ENCODE results near the gene SLC25A17.

The SLC25A17 gene

DNA sequence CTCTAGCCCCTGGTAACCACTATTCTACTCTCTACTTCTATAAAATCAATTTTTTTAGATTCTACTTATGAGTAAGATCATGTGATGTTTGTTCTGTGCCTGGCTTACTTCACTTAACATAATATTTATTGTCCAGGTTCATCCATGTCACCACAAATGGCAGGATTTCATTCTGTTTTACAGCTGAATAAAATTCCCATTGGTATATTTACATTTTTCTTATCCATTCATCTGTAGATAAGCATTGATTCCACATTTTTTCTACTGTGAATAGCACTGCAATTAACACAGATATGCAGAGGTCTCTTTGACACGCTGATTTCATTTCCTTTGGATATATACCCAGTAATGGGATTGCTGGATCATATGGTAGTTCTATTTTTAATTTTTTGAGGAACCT, 15.8 kb downstream of the SLC25A17 start:
- TF ChIP-seq, protein P1, sequence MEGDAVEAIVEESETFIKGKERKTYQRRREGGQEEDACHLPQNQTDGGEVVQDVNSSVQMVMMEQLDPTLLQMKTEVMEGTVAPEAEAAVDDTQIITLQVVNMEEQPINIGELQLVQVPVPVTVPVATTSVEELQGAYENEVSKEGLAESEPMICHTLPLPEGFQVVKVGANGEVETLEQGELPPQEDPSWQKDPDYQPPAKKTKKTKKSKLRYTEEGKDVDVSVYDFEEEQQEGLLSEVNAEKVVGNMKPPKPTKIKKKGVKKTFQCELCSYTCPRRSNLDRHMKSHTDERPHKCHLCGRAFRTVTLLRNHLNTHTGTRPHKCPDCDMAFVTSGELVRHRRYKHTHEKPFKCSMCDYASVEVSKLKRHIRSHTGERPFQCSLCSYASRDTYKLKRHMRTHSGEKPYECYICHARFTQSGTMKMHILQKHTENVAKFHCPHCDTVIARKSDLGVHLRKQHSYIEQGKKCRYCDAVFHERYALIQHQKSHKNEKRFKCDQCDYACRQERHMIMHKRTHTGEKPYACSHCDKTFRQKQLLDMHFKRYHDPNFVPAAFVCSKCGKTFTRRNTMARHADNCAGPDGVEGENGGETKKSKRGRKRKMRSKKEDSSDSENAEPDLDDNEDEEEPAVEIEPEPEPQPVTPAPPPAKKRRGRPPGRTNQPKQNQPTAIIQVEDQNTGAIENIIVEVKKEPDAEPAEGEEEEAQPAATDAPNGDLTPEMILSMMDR (IDR thresholded peaks at IDR 0.05), result no peak

GRCh38 chr22:40799008-40799407, 20.1 kb downstream of the SLC25A17 start:
- no peaks in the 10 kb centered on the region for H3K27me3 ChIP-seq
- peaks cover 4% of the 10 kb centered on the region for H3K36me3 ChIP-seq
- H3K4me3 ChIP-seq (ENCODE audit: low read depth in 1 of 2, low read length in 1 of 2), result no peak overlapping the region
- no peak overlapping the region for H3K27ac ChIP-seq
- no peaks in the 10 kb centered on the region for H3K4me1 ChIP-seq (ENCODE audit: control insufficient read depth in 1 of 2, insufficient read depth in 1 of 2, low read depth in 1 of 2, low read length in 1 of 2)
- TF ChIP-seq, protein P1 (IDR thresholded peaks at IDR 0.05), result no peak
- no peaks in the 10 kb centered on the region for H3K9me3 ChIP-seq

More for the DNA sequence above, 15.8 kb downstream of the SLC25A17 start:
- Histone ChIP-seq H3K27ac (no peak overlapping the region), H3K4me1 (ENCODE audit: control insufficient read depth in 1 of 2, insufficient read depth in 1 of 2, low read depth in 1 of 2, low read length in 1 of 2) (no peaks in the 10 kb centered on the region), H3K9me3 (no peaks in the 10 kb centered on the region), H3K4me3 (ENCODE audit: low read depth in 1 of 2, low read length in 1 of 2) (no peak overlapping the region), H3K36me3 (no peaks in the 10 kb centered on the region), H3K27me3 (no peaks in the 10 kb centered on the region)

DNA sequence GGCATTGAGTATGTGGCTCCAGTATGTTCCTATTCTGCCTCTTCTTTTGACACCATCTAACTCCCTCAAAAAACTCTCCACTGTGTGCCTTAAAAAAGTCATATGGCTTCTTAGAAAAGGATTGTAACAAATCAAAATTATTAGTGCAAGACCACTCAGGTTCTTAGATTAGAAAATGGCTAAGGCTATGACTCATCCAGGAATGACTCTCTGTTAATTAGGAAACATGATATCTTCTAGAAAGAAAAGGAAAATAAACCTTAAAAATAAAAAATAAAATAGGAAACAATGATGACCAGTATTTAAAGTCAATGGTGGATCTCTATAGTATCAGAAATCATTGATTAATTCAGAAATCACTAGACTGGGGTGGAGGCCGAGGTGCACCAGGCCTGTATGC, 21.7 kb downstream of the SLC25A17 start:
- Histone ChIP-seq H3K36me3 (peaks cover 4% of the 10 kb centered on the region), H3K4me1 (ENCODE audit: control insufficient read depth in 1 of 2, insufficient read depth in 1 of 2, low read depth in 1 of 2, low read length in 1 of 2) (no peaks in the 10 kb centered on the region), H3K27me3 (no peaks in the 10 kb centered on the region), H3K9me3 (no peaks in the 10 kb centered on the region), H3K4me3 (ENCODE audit: low read depth in 1 of 2, low read length in 1 of 2) (no peak overlapping the region), H3K27ac (no peak overlapping the region)
- TF ChIP-seq, protein P1 (IDR thresholded peaks at IDR 0.05), result no peak

GRCh38 chr22:40792451-40792850, 26.7 kb downstream of the SLC25A17 start:
- Histone ChIP-seq H3K9me3 (no peaks in the 10 kb centered on the region), H3K4me3 (ENCODE audit: low read depth in 1 of 2, low read length in 1 of 2) (no peak overlapping the region), H3K36me3 (peaks cover 14% of the 10 kb centered on the region), H3K4me1 (ENCODE audit: control insufficient read depth in 1 of 2, insufficient read depth in 1 of 2, low read depth in 1 of 2, low read length in 1 of 2) (no peaks in the 10 kb centered on the region), H3K27ac (no peak overlapping the region), H3K27me3 (no peaks in the 10 kb centered on the region)
- TF ChIP-seq, protein P1 (IDR thresholded peaks at IDR 0.05), result no peak

- Histone ChIP-seq H3K27ac (no peak overlapping the region), H3K4me3 (ENCODE audit: low read depth in 1 of 2, low read length in 1 of 2) (no peak overlapping the region), H3K27me3 (no peaks in the 10 kb centered on the region), H3K9me3 (no peaks in the 10 kb centered on the region), H3K36me3 (peaks cover 14% of the 10 kb centered on the region), H3K4me1 (ENCODE audit: control insufficient read depth in 1 of 2, insufficient read depth in 1 of 2, low read depth in 1 of 2, low read length in 1 of 2) (no peaks in the 10 kb centered on the region)
- TF ChIP-seq, protein P1 (IDR thresholded peaks at IDR 0.05), result no peak
These were observed 27.9 kb downstream of the SLC25A17 start for GRCh38 chr22:40791241-40791640.

DNA sequence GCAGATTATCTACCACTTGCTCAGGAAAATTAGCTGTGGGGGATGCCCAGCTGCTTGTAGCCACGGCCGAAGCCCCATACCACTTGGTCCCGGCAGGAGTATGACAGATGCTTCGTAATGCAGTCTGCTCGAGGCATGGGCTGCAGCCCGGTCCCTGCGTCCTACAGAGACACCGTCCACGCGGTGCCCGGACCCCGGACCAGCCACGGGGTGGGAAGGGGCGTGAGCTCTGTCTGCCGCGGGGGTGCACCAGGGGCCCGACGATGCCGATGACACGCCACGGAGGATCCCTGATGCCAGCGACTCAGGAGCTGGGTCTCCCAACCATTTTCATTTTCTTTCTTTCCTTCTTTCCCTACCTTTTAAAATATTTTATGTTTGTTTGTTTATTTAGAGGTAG, 30.0 kb downstream of the SLC25A17 start:
- TF ChIP-seq, protein P1 (IDR thresholded peaks at IDR 0.05), result no peak

More for the DNA sequence above, 30.0 kb downstream of the SLC25A17 start:
- no peaks in the 10 kb centered on the region for H3K27me3 ChIP-seq
- H3K9me3 ChIP-seq, result no peaks in the 10 kb centered on the region
- peaks cover 14% of the 10 kb centered on the region for H3K36me3 ChIP-seq
- no peaks in the 10 kb centered on the region for H3K4me1 ChIP-seq (ENCODE audit: control insufficient read depth in 1 of 2, insufficient read depth in 1 of 2, low read depth in 1 of 2, low read length in 1 of 2)
- no peak overlapping the region for H3K27ac ChIP-seq
- no peak overlapping the region for H3K4me3 ChIP-seq (ENCODE audit: low read depth in 1 of 2, low read length in 1 of 2)

Data from neutrophil (primary cell).